ENCODE data around the gene RNF17.

Gene RNF17

GRCh38 chr13:24893863-24894262 is 129.9 kb downstream of the RNF17 start:
- DNase-seq (ENCODE audit: low read depth), result no peak
- H3K4me3 ChIP-seq (ENCODE audit: low read depth, low read length), result no peak overlapping the region

GRCh38 chr13:24894277-24894971 is 130.5 kb downstream of the RNF17 start:
- DNase-seq (ENCODE audit: low read depth), result no peak
- no peak overlapping the region for H3K4me3 ChIP-seq (ENCODE audit: low read depth, low read length)
- no peak for TF ChIP-seq CTCF (IDR thresholded peaks at IDR 0.05; ENCODE audit: insufficient read depth, low read depth, low read length, missing control alignments)

More at GRCh38 chr13:24893863-24894262, 129.9 kb downstream of the RNF17 start:
- no peak for TF ChIP-seq CTCF (IDR thresholded peaks at IDR 0.05; ENCODE audit: insufficient read depth, low read depth, low read length, missing control alignments)

- H3K4me3 ChIP-seq (ENCODE audit: low read depth, low read length), result no peak overlapping the region
- no peak for DNase-seq (ENCODE audit: low read depth)
- no peak for TF ChIP-seq CTCF (IDR thresholded peaks at IDR 0.05; ENCODE audit: insufficient read depth, low read depth, low read length, missing control alignments)
Observed at GRCh38 chr13:24894972-24895300, 131.0 kb downstream of the RNF17 start.

GRCh38 chr13:24896061-24896460 is 132.1 kb downstream of the RNF17 start:
- no peak for TF ChIP-seq CTCF (IDR thresholded peaks at IDR 0.05; ENCODE audit: insufficient read depth, low read depth, low read length, missing control alignments)
- DNase-seq (ENCODE audit: low read depth), result no peak
- no peak overlapping the region for H3K4me3 ChIP-seq (ENCODE audit: low read depth, low read length)

- no peak for TF ChIP-seq CTCF (IDR thresholded peaks at IDR 0.05; ENCODE audit: insufficient read depth, low read depth, low read length, missing control alignments)
- H3K4me3 ChIP-seq (ENCODE audit: low read depth, low read length), result no peak overlapping the region
- no peak for DNase-seq (ENCODE audit: low read depth)
Observed at GRCh38 chr13:24897293-24897692, 133.3 kb downstream of the RNF17 start.

GRCh38 chr13:24899601-24900000 is 135.6 kb downstream of the RNF17 start:
- no peak for DNase-seq (ENCODE audit: low read depth)
- TF ChIP-seq CTCF (IDR thresholded peaks at IDR 0.05; ENCODE audit: insufficient read depth, low read depth, low read length, missing control alignments), result no peak
- H3K4me3 ChIP-seq (ENCODE audit: low read depth, low read length), result no peak overlapping the region

- no peak for TF ChIP-seq CTCF (IDR thresholded peaks at IDR 0.05; ENCODE audit: insufficient read depth, low read depth, low read length, missing control alignments)
- H3K4me3 ChIP-seq (ENCODE audit: low read depth, low read length), result no peak overlapping the region
- peak; percentile 34 for DNase-seq (ENCODE audit: low read depth)
Observed at GRCh38 chr13:24900507-24900906, 136.5 kb downstream of the RNF17 start.

Measured in GM12865 (cell line).